T47D (cell line): ENCODE data around the gene GNL1.
A peak's percentile ranks its signal among the peaks of the same experiment; 100 is the strongest.

ENCODE experiments used
- DNase-seq, 2 experiments: peaks; one replicate each; pipeline versions ENCODE4 v3.0.0 to v3.0.0-alpha.2; 2011 to 2012; ENCODE audit warnings: low read depth in 1 of 2, low spot score in 1 of 2
- JUND ChIP-seq: IDR thresholded peaks from 2 replicates; pipeline ENCODE4 v1.6.1; 2012; ENCODE audit warnings: low read depth
- in situ Hi-C: cut with HindIII; loops from 2 replicates; pipeline ENCODE4 v1.10.0; 2016; ENCODE audit warnings: low sequenced_read_pairs, low pct_unique_long_range_greater_than_20kb

GNL1 gene

DNA sequence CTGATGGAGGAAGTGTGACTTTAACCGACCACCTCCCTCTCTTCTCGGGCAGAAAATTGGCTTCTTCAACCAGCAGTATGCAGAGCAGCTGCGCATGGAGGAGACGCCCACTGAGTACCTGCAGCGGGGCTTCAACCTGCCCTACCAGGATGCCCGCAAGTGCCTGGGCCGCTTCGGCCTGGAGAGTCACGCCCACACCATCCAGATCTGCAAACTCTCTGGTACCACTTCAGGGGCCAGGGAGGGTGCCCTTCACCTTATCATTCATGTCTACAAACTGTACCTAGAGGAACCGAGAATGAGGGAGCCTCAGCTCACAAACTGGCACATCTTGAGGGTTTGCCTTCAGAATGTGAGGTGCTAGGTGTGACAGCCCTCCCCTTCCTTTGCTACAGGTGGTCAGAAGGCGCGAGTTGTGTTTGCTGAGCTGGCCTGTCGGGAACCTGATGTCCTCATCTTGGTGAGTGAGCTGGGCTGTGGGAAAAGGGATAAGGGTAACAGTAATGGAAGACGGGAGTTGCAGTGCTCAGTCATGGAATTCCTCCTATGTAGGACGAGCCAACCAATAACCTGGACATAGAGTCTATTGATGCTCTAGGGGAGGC is 33.6 kb upstream of the GNL1 start:
- TF ChIP-seq JUND = no peak
- no peak for DNase-seq
- in situ Hi-C loops = no loop called here

DNA sequence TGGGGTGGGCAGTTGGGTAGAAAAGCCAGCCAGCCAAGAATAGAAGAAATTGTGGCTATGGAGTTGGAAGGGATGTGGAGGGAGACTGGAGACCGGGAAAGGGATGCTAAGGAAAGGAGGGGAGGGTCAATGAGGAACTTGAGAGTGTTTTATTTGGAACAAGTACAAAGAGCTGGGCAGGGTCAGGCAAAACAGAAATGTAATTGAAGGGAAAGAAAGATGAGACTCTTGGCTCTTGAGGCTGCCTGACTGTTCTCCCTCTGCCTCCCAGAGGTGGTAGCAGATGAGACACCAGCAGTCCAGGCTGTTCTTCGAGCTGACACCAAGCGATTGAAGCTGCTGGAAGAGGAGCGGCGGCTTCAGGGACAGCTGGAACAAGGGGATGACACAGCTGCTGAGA is 27.6 kb upstream of the GNL1 start:
- in situ Hi-C loops = no loop called here
- no peak for DNase-seq
- no peak for TF ChIP-seq JUND

DNA sequence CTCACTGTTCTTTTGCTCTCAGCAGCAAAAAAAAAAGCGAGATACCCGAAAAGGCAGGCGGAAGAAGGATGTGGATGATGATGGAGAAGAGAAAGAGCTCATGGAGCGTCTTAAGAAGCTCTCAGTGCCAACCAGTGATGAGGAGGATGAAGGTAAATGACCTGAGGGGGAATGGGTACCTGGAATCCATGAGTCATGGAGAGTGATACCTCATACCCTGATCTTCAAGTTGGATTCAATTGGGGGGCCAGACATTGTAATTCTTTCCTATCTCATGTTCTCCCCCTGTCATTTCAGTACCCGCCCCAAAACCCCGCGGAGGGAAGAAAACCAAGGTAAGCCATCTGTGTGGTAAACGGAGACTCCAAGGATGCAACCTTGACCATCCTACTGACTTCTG is 21.8 kb upstream of the GNL1 start:
- DNase-seq = no peak
- TF ChIP-seq JUND = no peak
- in situ Hi-C loops = no loop called here

DNA sequence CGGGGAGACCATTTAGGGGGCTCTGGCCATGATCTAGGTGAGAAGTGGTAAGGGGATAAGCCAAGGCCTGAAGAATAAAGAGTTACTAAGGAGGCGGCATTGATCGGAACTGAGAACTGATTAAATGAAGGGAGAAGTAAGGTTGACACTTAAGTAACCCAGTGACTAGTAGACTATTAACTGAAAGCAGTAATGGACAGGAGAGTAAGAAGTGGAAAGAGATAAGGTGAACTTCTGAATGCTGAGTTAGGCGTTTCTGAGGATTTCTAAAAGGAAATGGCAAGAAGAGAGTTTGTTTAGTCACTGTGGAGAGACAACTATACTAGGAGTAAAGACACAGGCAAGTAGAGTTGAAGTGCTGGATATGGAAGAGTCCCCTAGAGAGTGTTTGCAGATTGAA is 16.8 kb upstream of the GNL1 start:
- no peak for TF ChIP-seq JUND
- no peak for DNase-seq
- in situ Hi-C loops = no loop called here

DNA sequence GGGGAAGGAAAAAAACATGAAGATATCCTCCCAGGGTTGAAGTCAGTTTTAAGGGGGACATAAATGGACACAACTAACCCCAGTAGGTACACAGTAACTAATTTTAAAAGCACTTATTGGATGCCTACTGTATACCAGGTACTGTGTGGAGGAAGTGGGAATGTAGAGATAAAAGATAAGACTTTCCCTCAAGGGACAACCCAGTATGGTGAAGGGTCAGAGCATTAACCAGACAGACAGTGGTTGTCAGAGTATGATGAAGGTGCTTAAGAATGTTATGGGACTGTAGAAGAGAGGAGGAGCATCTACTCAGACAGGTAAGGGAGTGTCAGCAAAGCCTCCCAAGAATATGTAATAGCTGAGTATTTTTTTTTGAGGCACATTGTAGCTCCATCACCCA is 15.9 kb upstream of the GNL1 start:
- no peak for TF ChIP-seq JUND
- in situ Hi-C loops = no loop called here
- no peak for DNase-seq

DNA sequence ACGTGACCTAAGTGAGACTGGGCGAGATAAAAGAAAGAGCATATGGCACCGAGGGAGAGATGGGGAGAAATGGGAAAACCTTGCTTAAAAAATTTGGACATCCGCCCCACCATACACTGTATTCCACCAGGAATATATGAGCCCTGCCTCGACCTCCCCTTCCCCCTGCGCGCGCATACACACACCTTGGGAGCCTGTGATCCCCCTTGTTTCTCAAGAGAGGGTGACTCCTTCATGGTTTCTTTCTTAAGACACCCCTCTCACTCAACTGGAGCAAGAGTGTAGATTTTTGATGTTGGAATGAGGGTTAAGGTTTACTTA is 15.4 kb upstream of the GNL1 start:
- in situ Hi-C loops = no loop called here

DNA sequence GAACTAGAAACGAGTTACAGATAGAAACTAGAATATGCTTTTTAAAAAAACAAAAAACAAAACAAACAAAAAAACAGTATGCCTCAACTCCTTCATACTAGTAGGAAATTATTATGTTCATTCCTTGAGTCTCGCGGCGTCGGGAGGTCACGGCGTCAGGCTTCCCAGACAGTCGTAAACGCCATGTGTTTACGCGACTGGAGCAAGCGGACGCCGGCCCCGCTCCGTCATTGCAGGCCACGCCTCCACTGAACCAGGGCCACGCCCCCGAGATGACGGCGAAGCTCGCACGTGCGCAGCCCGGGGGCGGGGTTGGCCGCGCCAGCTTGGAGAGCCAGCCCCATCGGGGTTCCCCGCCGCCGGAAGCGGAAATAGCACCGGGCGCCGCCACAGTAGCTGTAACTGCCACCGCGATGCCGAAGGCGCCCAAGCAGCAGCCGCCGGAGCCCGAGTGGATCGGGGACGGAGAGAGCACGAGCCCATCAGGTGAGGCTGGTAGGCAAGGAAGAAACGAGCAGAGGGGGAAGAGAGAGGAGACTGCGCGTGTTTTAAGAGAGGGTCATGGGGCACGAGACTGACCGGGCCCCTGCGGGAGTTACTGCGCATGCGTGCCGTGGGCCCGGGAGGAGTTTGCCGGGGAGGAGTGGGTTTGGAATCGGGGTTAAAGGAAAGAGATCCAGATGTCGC is 14.9 kb upstream of the GNL1 start, which contains the start of gene ABCF1:
TSS of gene ABCF1 (plus strand) at position 368 of the 687 bp plus-strand sequence. CDS start at position 414, 46 bp downstream.
- in situ Hi-C loops = no loop called here
- TF ChIP-seq JUND = no peak
- peak; percentile 86 to 98 for DNase-seq

More for the DNA sequence above, 15.4 kb upstream of the GNL1 start:
- no peak for TF ChIP-seq JUND
- no peak for DNase-seq

DNA sequence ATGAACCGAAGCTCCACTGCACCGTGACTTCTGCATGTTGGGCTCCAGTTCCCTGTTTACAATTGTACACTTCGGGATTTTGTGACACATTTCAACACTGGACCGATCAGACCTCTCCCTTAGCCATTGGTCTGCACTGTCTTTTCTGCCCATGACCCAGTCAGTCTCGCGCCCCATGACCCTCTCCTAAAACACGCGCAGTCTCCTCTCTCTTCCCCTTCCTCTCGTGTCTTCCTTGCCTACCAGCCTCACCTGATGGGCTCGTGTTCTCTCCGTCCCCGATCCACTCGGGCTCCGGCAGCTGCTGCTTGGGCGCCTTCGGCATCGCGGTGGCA is 14.4 kb upstream of the GNL1 start:
- TF ChIP-seq JUND = no peak
- in situ Hi-C loops = no loop called here
- peak in 1 of 2 experiments; percentile 13 for DNase-seq

DNA sequence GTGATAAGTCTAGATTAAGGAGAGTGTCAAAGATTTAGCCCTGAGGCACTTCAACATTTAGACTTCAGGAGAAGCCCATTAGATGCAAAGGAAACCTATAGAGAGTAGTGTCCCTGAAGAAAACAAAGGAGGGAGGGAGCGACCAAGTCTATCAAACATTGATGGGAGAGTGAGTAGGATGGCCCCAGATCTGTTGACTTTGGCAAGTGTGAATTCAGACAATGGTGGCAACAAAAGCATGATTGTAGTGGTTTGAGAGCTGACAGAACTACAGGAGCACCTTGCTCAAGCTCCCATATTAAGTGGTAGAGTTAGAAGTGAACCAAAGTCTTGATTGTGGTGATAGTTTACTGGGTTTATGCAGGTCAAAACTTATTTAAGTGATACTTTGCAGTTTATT is 14.0 kb upstream of the GNL1 start:
- TF ChIP-seq JUND = no peak
- in situ Hi-C loops = no loop called here
- no peak for DNase-seq

DNA sequence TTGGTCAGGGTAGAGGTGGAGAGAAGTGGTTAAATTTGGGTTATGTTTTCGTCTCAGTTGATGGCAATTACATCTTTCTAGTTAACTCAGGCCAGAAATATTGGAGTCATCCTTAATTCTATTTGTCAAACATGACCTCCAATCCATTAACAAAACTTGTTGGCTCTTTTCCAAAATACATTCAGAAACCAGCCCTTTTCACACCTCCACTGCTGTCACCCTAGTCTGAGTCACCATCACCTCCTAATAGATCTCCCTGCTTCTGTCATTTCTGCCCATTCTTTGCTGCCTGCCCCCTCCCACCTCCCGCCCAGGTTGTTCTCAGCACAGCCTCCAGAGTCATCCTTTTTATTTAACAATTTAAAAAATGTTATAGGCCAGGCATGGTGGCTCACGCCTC is 12.0 kb upstream of the GNL1 start:
- in situ Hi-C loops = no loop called here
- TF ChIP-seq JUND = no peak
- no peak for DNase-seq

DNA sequence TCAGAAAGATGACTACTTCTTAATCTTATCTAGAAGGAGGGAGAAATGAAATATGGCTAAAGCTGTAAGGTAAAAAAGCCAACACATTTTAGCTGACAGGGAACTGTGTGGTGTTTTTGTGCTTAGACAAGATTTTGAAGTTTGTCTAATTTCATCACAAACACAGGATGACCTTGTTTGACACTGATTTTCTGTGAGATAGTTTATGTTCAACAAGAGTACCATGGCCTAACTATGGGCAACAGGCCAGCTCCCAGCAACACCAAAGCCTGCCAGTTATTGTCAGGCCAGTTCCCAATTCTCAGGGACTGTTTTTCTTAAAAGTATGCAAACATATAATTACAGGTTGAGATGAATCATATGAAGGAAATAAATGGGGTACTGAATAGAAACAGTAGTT is 9.5 kb upstream of the GNL1 start:
- TF ChIP-seq JUND = no peak
- DNase-seq = no peak
- in situ Hi-C loops = no loop called here

DNA sequence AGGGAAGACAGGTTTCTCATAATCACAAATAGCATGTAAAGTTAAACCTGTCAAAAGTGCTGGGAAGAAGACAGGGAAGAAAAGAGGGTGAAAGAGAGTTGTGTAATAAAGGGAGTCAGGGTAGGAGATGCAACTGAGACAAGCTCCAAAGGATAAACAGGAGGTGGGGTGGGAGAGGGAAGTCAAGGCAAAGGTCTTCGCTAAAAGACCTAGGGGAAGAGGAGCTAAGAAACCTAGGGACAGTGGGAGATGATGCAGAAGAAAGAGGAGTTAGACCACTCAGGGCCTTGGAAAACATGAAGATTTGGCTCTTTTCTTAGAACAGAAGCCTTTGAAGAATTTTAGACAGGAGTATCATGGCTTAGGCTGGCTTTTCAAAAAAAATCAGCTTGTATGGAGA is 7.8 kb upstream of the GNL1 start:
- no peak for DNase-seq
- TF ChIP-seq JUND = no peak
- in situ Hi-C loops = no loop called here

DNA sequence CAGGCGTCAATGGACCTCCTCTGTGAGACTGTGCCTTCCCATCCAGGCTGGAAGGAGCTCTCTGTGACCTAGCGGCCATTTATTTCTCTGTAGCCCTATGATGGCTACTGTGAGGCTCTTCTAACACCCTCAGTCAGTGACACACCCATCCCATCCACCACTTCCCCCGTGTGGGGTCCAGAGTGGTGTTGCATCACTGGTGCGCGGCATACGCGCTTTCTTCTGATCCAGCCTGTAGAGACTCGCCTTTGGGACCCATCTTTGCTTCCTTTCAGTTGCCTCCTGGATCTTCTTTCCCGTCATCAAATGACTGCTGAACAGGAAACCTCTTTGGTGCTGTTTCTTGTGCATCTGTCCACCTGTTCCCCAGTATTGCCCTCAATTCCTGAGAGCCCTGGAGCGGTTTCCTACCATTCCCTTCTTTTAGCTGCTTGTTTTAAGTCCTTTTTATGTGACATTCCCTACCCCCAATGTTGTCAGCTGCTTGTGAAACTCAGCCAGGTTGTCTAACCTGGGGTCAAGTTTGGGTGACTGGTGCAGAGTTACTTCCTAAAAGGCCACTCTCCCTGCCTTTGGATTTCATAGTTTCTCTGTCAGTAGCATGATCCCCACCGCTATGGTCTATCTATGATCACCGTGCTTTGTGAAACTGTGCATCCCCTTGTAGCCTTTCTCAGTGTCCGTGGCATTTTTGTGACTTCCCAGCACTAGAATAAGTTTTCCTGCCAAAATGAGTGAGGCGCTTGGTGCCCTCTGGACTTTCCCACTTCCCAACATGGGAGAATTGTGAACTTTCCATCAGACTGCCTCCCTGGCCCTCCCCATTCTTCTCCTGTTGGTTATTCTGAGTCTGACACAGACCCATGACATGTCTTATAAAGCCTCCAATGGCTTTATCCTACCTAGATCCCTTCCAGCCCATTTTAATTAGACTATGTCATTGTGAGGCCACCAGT is 6.5 kb upstream of the GNL1 start:
- in situ Hi-C loops = no loop called here
- TF ChIP-seq JUND = no peak
- no peak for DNase-seq

DNA sequence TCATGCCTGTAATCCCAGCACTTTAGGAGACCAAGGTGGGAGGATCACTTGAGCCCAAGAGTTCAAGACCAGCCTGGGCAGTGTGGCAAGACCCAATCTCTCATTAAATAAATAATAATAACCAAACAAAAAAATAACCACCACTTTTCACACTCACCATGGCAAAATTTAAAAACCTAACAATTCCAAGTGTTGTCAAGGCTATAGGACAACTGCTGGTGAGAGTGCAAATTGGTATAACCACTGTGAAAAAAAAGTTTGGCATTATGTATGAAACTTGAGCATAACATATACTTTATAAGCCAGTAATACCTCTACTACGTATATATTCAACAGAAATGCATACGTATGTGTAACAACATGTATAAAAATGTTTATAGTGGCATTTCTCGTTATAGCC is 4.6 kb upstream of the GNL1 start:
- in situ Hi-C loops = no loop called here
- no peak for TF ChIP-seq JUND

More for the DNA sequence above, 4.6 kb upstream of the GNL1 start:
- no peak for DNase-seq
